H1 (cell line): ENCODE measurements around the gene CD300E. TPM values are rescaled to one million over a fixed set of nuclear protein-coding genes. Genes with fewer than 3 reads are reported as not detected.

Source experiments
- CTCF ChIA-PET: fragments of 300-600 bp; sonication (Branson Sonifier 250); formaldehyde crosslinking; loops from one replicate; lab custom pipeline; 2021; ENCODE audit not compliant: partially characterized antibody; lab: Charles Lee
- POLR2A ChIA-PET: fragments of 300-600 bp; sonication (Branson Sonifier 250); formaldehyde crosslinking; loops from one replicate; lab custom pipeline; 2021; ENCODE audit warnings: inconsistent platforms; ENCODE audit not compliant: partially characterized antibody; lab: Charles Lee
- DNase-seq, 2 experiments: peaks; one replicate each; pipeline versions ENCODE4 v3.0.0 to v3.0.0-alpha.2; 2010 to 2022; ENCODE audit warnings: low spot score in 2 of 2, low read depth in 1 of 2, mixed read lengths in 1 of 2
- FAIRE-seq: peaks from 2 replicates; lab custom pipeline; 2011; peaks lifted over from hg19 to GRCh38; lab: Jason Lieb, UNC
- H2AFZ ChIP-seq: 2 replicates; pipeline ENCODE4 v1.8.1; 2012; ENCODE audit warnings: low read length, inconsistent platforms
- H2AK5ac ChIP-seq: 2 replicates; pipeline ENCODE4 v1.6.1; 2013; ENCODE audit warnings: low read depth, low read length
- H2BK120ac ChIP-seq: replicated peaks from 2 replicates; pipeline ENCODE3; 2013; ENCODE audit warnings: low read depth, low read length, inconsistent platforms
- H2BK12ac ChIP-seq: 2 replicates; pipeline ENCODE4 v1.6.1; 2013; ENCODE audit warnings: low read depth, low read length
- H2BK15ac ChIP-seq: 2 replicates; pipeline ENCODE4 v1.6.1; 2013; ENCODE audit warnings: low read length
- H2BK20ac ChIP-seq: 2 replicates; pipeline ENCODE4 v1.6.1; 2013; ENCODE audit warnings: low read length
- H2BK5ac ChIP-seq: 2 replicates; pipeline ENCODE4 v1.6.1; 2013; ENCODE audit warnings: low read depth, low read length
- H3K14ac ChIP-seq: 2 replicates; pipeline ENCODE4 v1.6.1; 2013; ENCODE audit warnings: inconsistent platforms; ENCODE audit not compliant: insufficient read length
- H3K18ac ChIP-seq: 2 replicates; pipeline ENCODE4 v1.6.1; 2013; ENCODE audit warnings: low read length; ENCODE audit errors: extremely low read depth
- H3K23ac ChIP-seq: 2 replicates; pipeline ENCODE4 v1.6.1; 2013; ENCODE audit warnings: inconsistent platforms; ENCODE audit not compliant: insufficient read length
- H3K23me2 ChIP-seq: 2 replicates; pipeline ENCODE4 v1.6.1; 2013; ENCODE audit warnings: low read depth, low read length
- H3K27ac ChIP-seq: 2 replicates; pipeline ENCODE4 v1.6.1; 2011; ENCODE audit warnings: low read depth, low read length, inconsistent platforms
- H3K27me3 ChIP-seq, 4 experiments: replicated peaks in 1 of 4; 1 replicate in 1 of 4; 2 replicates in 3 of 4; pipeline versions ENCODE4 v1.6.1 to v1.8.1; 2011 to 2013; ENCODE audit warnings: low read length in 3 of 4, mild to moderate bottlenecking in 3 of 4, inconsistent platforms in 2 of 4, mixed read lengths in 2 of 4, moderate library complexity in 1 of 4; ENCODE audit not compliant: control insufficient read depth in 3 of 4, insufficient read depth in 3 of 4; ENCODE audit errors: extremely low read depth in 1 of 4
- H3K36me3 ChIP-seq, 4 experiments: 2 replicates each; pipeline versions ENCODE4 v1.6.1 to v1.8.1; 2011 to 2013; ENCODE audit warnings: mild to moderate bottlenecking in 4 of 4, low read length in 3 of 4, moderate library complexity in 2 of 4, control low read depth in 1 of 4, inconsistent platforms in 1 of 4; ENCODE audit not compliant: insufficient read depth in 4 of 4, control insufficient read depth in 2 of 4
- H3K4ac ChIP-seq: replicated peaks from 2 replicates; pipeline ENCODE3; 2013; ENCODE audit warnings: low read length, low read depth, mixed read lengths, inconsistent platforms; ENCODE audit not compliant: insufficient read length
- H3K4me1 ChIP-seq, 4 experiments: replicated peaks in 1 of 4; 1 replicate in 1 of 4; 2 replicates in 3 of 4; pipeline versions ENCODE4 v1.6.1 to v1.8.1; 2011 to 2013; ENCODE audit warnings: low read length in 3 of 4, inconsistent platforms in 2 of 4, mixed read lengths in 1 of 4; ENCODE audit not compliant: insufficient read depth in 4 of 4, control insufficient read depth in 3 of 4
- H3K4me2 ChIP-seq, 2 experiments: 2 replicates each; pipeline versions ENCODE4 v1.6.1 to v1.8.1; 2011 to 2013; ENCODE audit warnings: low read depth in 2 of 2, low read length in 2 of 2, control low read depth in 1 of 2, inconsistent platforms in 1 of 2, mild to moderate bottlenecking in 1 of 2; ENCODE audit not compliant: insufficient read depth in 1 of 2
- H3K4me3 ChIP-seq, 4 experiments: fragments of 200-600, 300-600 bp in 1 of 4; sonication (generic), shearing (Covaris generic), sonication (Bioruptor Twin) in 1 of 4; 2 replicates each; pipeline versions ENCODE4 v1.5.1 to v1.8.1; 2011 to 2016; ENCODE audit warnings: low read length in 4 of 4, low read depth in 3 of 4, control low read depth in 2 of 4, inconsistent platforms in 2 of 4, mild to moderate bottlenecking in 2 of 4, mixed read lengths in 1 of 4, moderate library complexity in 1 of 4; ENCODE audit not compliant: insufficient read depth in 2 of 4; ENCODE audit errors: extremely low read depth in 1 of 4
- H3K56ac ChIP-seq: replicated peaks from 2 replicates; pipeline ENCODE3; 2013; ENCODE audit warnings: low read depth, mild to moderate bottlenecking, mixed read lengths, low read length, inconsistent platforms; ENCODE audit not compliant: insufficient read length
- H3K79me1 ChIP-seq: 2 replicates; pipeline ENCODE4 v1.6.1; 2013; ENCODE audit warnings: low read depth, low read length, control low read depth
- H3K79me2 ChIP-seq, 2 experiments: 2 replicates each; pipeline versions ENCODE4 v1.6.1 to v1.8.1; 2012 to 2013; ENCODE audit warnings: low read length in 2 of 2, mild to moderate bottlenecking in 2 of 2, inconsistent platforms in 1 of 2; ENCODE audit not compliant: insufficient read depth in 2 of 2, control insufficient read depth in 1 of 2
- H3K9ac ChIP-seq, 4 experiments: replicated peaks in 1 of 4; 1 replicate in 1 of 4; 2 replicates in 3 of 4; pipeline versions ENCODE4 v1.6.1 to v1.8.1; 2011 to 2013; ENCODE audit warnings: low read depth in 3 of 4, low read length in 3 of 4, control low read depth in 2 of 4, mild to moderate bottlenecking in 2 of 4, moderate library complexity in 2 of 4, inconsistent platforms in 1 of 4; ENCODE audit errors: extremely low read depth in 1 of 4
- H3K9me3 ChIP-seq, 2 experiments: 2 replicates each; pipeline versions ENCODE4 v1.6.1 to v1.8.1; 2012 to 2013; ENCODE audit warnings: mild to moderate bottlenecking in 2 of 2, moderate library complexity in 2 of 2, control low read depth in 1 of 2, inconsistent platforms in 1 of 2, low read depth in 1 of 2, low read length in 1 of 2, mixed read lengths in 1 of 2; ENCODE audit not compliant: insufficient read depth in 2 of 2
- H4K20me1 ChIP-seq, 2 experiments: replicated peaks in 1 of 2; 2 replicates each; pipeline versions ENCODE3 to v1.8.1; 2011 to 2013; ENCODE audit warnings: inconsistent platforms in 2 of 2, low read length in 2 of 2, mild to moderate bottlenecking in 1 of 2; ENCODE audit not compliant: insufficient read depth in 2 of 2, control insufficient read depth in 1 of 2
- H4K5ac ChIP-seq: 2 replicates; pipeline ENCODE4 v1.6.1; 2013; ENCODE audit warnings: low read length, low read depth, mixed read lengths, inconsistent platforms; ENCODE audit not compliant: insufficient read length
- H4K8ac ChIP-seq: 2 replicates; pipeline ENCODE4 v1.8.0; 2013; ENCODE audit warnings: mild to moderate bottlenecking, moderate library complexity, low read length, inconsistent platforms; ENCODE audit not compliant: insufficient read depth; ENCODE audit errors: extremely low read depth
- H4K91ac ChIP-seq: replicated peaks from 2 replicates; pipeline ENCODE3; 2013; ENCODE audit warnings: low read length, mixed read lengths, inconsistent platforms; ENCODE audit not compliant: insufficient read length
- KDM1A ChIP-seq: fragments of 200-600, 300-600 bp; sonication (generic); IDR thresholded peaks from 2 replicates; pipeline ENCODE4 v1.7.1; 2016; ENCODE audit warnings: mild to moderate bottlenecking, low read length, borderline replicate concordance
- MAFK ChIP-seq: IDR thresholded peaks from 2 replicates; pipeline ENCODE4 v1.6.1; 2012; ENCODE audit warnings: low read depth, mild to moderate bottlenecking, improper control_type of control experiment, low read length
- WGBS, 2 experiments: shearing (Covaris generic) in 1 of 2; methylation state at CpG; one replicate each; pipeline versions ENCODE4 v1.1.6 to v1.1.7; 2013 to 2015; ENCODE audit warnings: low lambda C conversion rate in 2 of 2, mixed read lengths in 2 of 2, inconsistent platforms in 1 of 2, low coverage in 1 of 2, missing lambda C conversion rate in 1 of 2; ENCODE audit not compliant: insufficient replicate concordance in 2 of 2, insufficient coverage in 1 of 2, insufficient read length in 1 of 2; ENCODE audit errors: extremely low coverage in 1 of 2, missing lambda C conversion rate in 1 of 2; 5-methylcytosine and 5-hydroxymethylcytosine counted together
- polyA plus RNA-seq, 7 experiments: library from polyadenylated mRNA; depleted of rRNA in 3 of 7; stranded (reverse) in 5 of 7; unstranded in 2 of 7; fragments of >200 nt in 5 of 7; fragments of 200-250 nt in 2 of 7; gene quantifications; 1 replicate in 5 of 7; 2 replicates in 1 of 7; 4 replicates in 1 of 7; pipeline versions ENCODE4 v1.2.1 to v1.2.3, GENCODE V29; 2011 to 2013; ENCODE audit warnings: missing spikeins in 2 of 7, mixed read lengths in 2 of 7
- total RNA-seq: library from RNA; stranded (reverse); fragmentation: NEBNext Ultra II Directional; extraction: Animal tissue kit (Norgen Biotek cat#: 25700); gene quantifications from 2 replicates; pipeline ENCODE4 v1.2.1, GENCODE V29; 2021
- TF ChIP-seq, protein P1 (sequence below): IDR thresholded peaks from 2 replicates; pipeline ENCODE4 v1.6.1; 2011; ENCODE audit warnings: low read depth, mild to moderate bottlenecking, low read length; ENCODE audit not compliant: insufficient read depth

Gene CD300E
- total and polyA plus RNA-seq, 2 of the 8 experiments (the other 6 are each of a cell fraction or from before 2014, with no cell fraction given), result not detected

DNA sequence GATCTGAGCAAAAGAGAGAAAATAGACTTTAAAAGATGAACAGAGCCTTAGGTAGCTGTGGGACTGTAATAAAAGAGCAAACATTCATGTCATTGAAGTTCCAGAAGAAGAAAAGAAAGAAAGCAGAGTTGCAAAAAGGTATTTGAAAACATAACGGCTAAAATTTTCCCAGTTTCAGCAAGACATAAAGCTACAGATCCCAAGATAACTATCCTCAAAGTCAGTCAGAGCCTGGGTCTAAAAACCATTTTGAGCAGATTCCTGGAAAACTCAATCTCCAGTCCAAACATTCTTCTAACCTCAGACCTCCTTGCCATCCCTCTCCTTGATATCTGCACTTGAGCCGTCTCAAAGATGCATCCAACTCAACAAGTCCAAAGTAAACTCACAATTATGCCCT lies 20.9 kb upstream of the CD300E start:
- H3K9ac ChIP-seq, result no peak overlapping the region
- H3K9me3 ChIP-seq, result no peaks in the 10 kb centered on the region; a peak in 1 of 4 replicates
- no peak overlapping the region for H2BK15ac ChIP-seq
- FAIRE-seq, result no peak
- no peak overlapping the region for H3K18ac ChIP-seq
- no peak overlapping the region for H2BK5ac ChIP-seq
- 81% methylated on average over 2 of the region's 2 CpGs; no CpG with 5 or more reads in 1 of the 2 experiments for WGBS, 2 experiments
- no peak overlapping the region for H2BK120ac ChIP-seq
- no peak overlapping the region for H2AFZ ChIP-seq
- no peak overlapping the region for H4K91ac ChIP-seq
- H3K23ac ChIP-seq, result no peak overlapping the region
- H2BK12ac ChIP-seq, result no peak overlapping the region
- no peak overlapping the region for H3K4ac ChIP-seq
- no peak overlapping the region for H3K4me2 ChIP-seq
- H3K27me3 ChIP-seq, result no peaks in the 10 kb centered on the region
- no peak overlapping the region for H3K56ac ChIP-seq
- H3K79me2 ChIP-seq, result no peaks in the 10 kb centered on the region
- no peak overlapping the region for H4K8ac ChIP-seq
- POLR2A ChIA-PET, result interaction anchor here (1.3 kb wide), 1 partner anchor 8 kb away, joined by 3 read pairs; no protein-coding TSS in a partner anchor
- H4K5ac ChIP-seq, result no peak overlapping the region
- H3K36me3 ChIP-seq, result no peaks in the 10 kb centered on the region
- no peak overlapping the region for H3K4me3 ChIP-seq
- CTCF ChIA-PET, result interaction anchor here (0.7 to 1.6 kb wide), 3 partner anchors 11 to 127 kb away, joined by 3 to 4 read pairs (median 4); no protein-coding TSS in a partner anchor
- TF ChIP-seq, protein P1, sequence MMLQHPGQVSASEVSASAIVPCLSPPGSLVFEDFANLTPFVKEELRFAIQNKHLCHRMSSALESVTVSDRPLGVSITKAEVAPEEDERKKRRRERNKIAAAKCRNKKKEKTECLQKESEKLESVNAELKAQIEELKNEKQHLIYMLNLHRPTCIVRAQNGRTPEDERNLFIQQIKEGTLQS, result no peak
- TF ChIP-seq KDM1A (no peak), MAFK (no peak)
- TF ChIP-seq, all 59 proteins: peak for 0
- H2AK5ac ChIP-seq, result no peak overlapping the region
- no peak overlapping the region for H3K14ac ChIP-seq
- no peaks in the 10 kb centered on the region for H3K79me1 ChIP-seq
- DNase-seq, result no peak
- H4K20me1 ChIP-seq, result no peaks in the 10 kb centered on the region
- no peaks in the 10 kb centered on the region for H3K23me2 ChIP-seq
- H3K4me1 ChIP-seq, result peaks cover 0 to 2% (median 2%) of the 10 kb centered on the region in 4 experiments; a peak in 2 of 7 replicates
- no peak overlapping the region for H2BK20ac ChIP-seq
- H3K27ac ChIP-seq, result no peak overlapping the region
